Loucy (cell line): ENCODE results near the gene MARF1.
A peak's percentile ranks its signal among the peaks of the same experiment; 100 is the strongest.

Source experiments
- H2AFZ ChIP-seq: fragments of 200-600 bp; sonication (generic); 2 replicates; pipeline ENCODE4 v1.6.0; 2016; ENCODE audit warnings: antibody characterized with exemption, mild to moderate bottlenecking, low read length, moderate library complexity
- H3F3A ChIP-seq: fragments of 200-600 bp; 2 replicates; pipeline ENCODE4 v1.6.0; 2016; ENCODE audit warnings: antibody characterized with exemption, low read depth, mild to moderate bottlenecking
- H3K27me3 ChIP-seq: fragments of 200-600 bp; sonication (generic); 2 replicates; pipeline ENCODE4 v1.6.1; 2014; ENCODE audit warnings: low read length, mild to moderate bottlenecking; ENCODE audit not compliant: insufficient read depth, poor library complexity, severe bottlenecking
- H3K36me3 ChIP-seq: fragments of 200-600 bp; sonication (generic); 2 replicates; pipeline ENCODE4 v1.6.1; 2016; ENCODE audit warnings: low read length; ENCODE audit not compliant: insufficient read depth
- H3K4me1 ChIP-seq: fragments of 200-600 bp; sonication (generic); 2 replicates; pipeline ENCODE4 v1.5.1; 2014; ENCODE audit warnings: low read length, mild to moderate bottlenecking; ENCODE audit not compliant: insufficient read depth, poor library complexity, severe bottlenecking
- H3K4me2 ChIP-seq: fragments of 200-600 bp; sonication (generic); 2 replicates; pipeline ENCODE4 v1.6.0; 2014; ENCODE audit warnings: antibody characterized with exemption, low read length, low read depth, mild to moderate bottlenecking; ENCODE audit not compliant: poor library complexity, severe bottlenecking
- H3K4me3 ChIP-seq: fragments of 200-600 bp; sonication (generic); 2 replicates; pipeline ENCODE4 v1.5.1; 2014; ENCODE audit warnings: low read length, mild to moderate bottlenecking, mixed read lengths; ENCODE audit not compliant: poor library complexity, severe bottlenecking
- H3K79me2 ChIP-seq: fragments of 200-600 bp; sonication (generic); 2 replicates; pipeline ENCODE4 v1.6.1; 2014; ENCODE audit warnings: low read length; ENCODE audit not compliant: insufficient read depth
- H3K9ac ChIP-seq: fragments of 200-600 bp; sonication (generic); 2 replicates; pipeline ENCODE4 v1.6.0; 2014; ENCODE audit warnings: mild to moderate bottlenecking, low read depth, low read length, moderate library complexity; ENCODE audit not compliant: poor library complexity, severe bottlenecking
- H3K9me2 ChIP-seq: fragments of 200-600 bp; sonication (generic); replicated peaks from 2 replicates; pipeline ENCODE4 v1.6.1; 2016; ENCODE audit warnings: low read depth, low read length, mixed read lengths
- H3K9me3 ChIP-seq: fragments of 200-600 bp; sonication (generic); 2 replicates; pipeline ENCODE4 v1.6.1; 2014; ENCODE audit warnings: mild to moderate bottlenecking, antibody characterized with exemption, low read length, low read depth; ENCODE audit not compliant: insufficient read depth
- H4K20me1 ChIP-seq: fragments of 200-600 bp; sonication (generic); 2 replicates; pipeline ENCODE4 v1.6.0; 2014; ENCODE audit warnings: antibody characterized with exemption, low read length, mild to moderate bottlenecking; ENCODE audit not compliant: insufficient read depth, poor library complexity, severe bottlenecking
- CTCF ChIP-seq: fragments of 200-600 bp; sonication (generic); conservative IDR thresholded peaks from 2 replicates; pipeline ENCODE4 v1.5.1; 2014; ENCODE audit warnings: mild to moderate bottlenecking, antibody characterized with exemption, low read length
- EZH2phosphoT487 ChIP-seq: fragments of 200-600 bp; IDR thresholded peaks from 2 replicates; pipeline ENCODE4 v1.6.1; 2018; ENCODE audit warnings: antibody characterized with exemption, mild to moderate bottlenecking, moderate library complexity, borderline replicate concordance

Gene MARF1

DNA sequence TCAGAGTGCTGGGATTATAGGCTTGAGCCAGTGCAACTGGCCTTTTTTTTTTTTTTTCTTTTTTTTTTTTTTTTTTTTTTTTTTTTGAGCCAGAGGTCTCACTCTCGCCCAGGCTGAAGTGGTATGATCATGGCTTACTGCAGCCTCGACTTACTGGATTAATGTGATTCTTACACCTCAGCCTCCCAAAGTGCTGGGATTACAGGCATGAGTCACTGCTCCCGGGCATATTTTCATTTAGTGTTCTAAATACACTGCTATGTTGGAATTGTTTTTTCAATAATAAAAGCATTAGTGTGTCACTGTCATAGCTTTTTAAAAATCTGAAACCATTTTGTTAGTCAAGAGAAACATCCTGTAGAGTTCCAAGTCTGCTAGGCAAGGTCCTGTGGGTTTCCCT, 47.3 kb upstream of the MARF1 start:
- no peak overlapping the region for H2AFZ ChIP-seq

DNA sequence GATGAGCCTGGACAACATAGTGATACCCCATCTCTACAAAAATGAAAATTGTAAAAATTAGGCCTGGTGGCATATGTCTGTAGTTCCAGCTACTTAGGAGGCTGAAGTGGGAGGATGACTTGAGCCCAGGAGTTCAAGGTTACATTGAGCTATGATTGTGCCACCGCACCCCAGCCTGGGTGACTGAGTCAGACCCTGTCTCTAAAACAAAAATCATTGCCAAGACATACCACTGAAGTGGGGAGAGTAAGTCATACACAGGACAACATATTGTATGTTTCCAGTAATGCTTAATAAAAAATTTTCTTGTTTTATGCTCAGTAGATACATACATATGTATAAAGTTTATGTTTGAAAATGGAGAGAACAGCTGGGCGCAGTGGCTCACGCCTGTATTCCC, 46.3 kb upstream of the MARF1 start:
- Histone ChIP-seq H3K36me3 (peaks cover 79% of the 10 kb centered on the region; the same call in 1 of the 2 replicates), H3K27me3 (no peaks in the 10 kb centered on the region), H3K4me3 (no peak overlapping the region), H3K9me3 (no peaks in the 10 kb centered on the region), H4K20me1 (no peaks in the 10 kb centered on the region), H2AFZ (no peak overlapping the region), H3K9ac (no peak overlapping the region), H3K4me2 (no peak overlapping the region), H3K9me2 (no peaks in the 10 kb centered on the region), H3F3A (no peaks in the 10 kb centered on the region), H3K79me2 (no peaks in the 10 kb centered on the region), H3K4me1 (no peaks in the 10 kb centered on the region)
- no peak for TF ChIP-seq CTCF
- no peak for TF ChIP-seq EZH2phosphoT487

More for the DNA sequence above, 47.3 kb upstream of the MARF1 start:
- Histone ChIP-seq H3K9me2 (no peaks in the 10 kb centered on the region), H3K4me1 (no peaks in the 10 kb centered on the region), H3K9me3 (no peaks in the 10 kb centered on the region), H4K20me1 (no peaks in the 10 kb centered on the region), H3K27me3 (no peaks in the 10 kb centered on the region), H3K4me3 (no peak overlapping the region), H3F3A (no peaks in the 10 kb centered on the region), H3K79me2 (no peaks in the 10 kb centered on the region), H3K9ac (no peak overlapping the region), H3K4me2 (no peak overlapping the region), H3K36me3 (peaks cover 78% of the 10 kb centered on the region; the same call in 1 of the 2 replicates)
- TF ChIP-seq EZH2phosphoT487: no peak
- no peak for TF ChIP-seq CTCF

- Histone ChIP-seq H3K36me3 (peaks cover 64% of the 10 kb centered on the region; the same call in 1 of the 2 replicates), H2AFZ (no peak overlapping the region), H3K4me3 (no peak overlapping the region), H3K9me3 (no peaks in the 10 kb centered on the region), H4K20me1 (peaks cover 3% of the 10 kb centered on the region), H3K4me1 (no peaks in the 10 kb centered on the region), H3K27me3 (no peaks in the 10 kb centered on the region), H3K9ac (no peak overlapping the region), H3K79me2 (no peaks in the 10 kb centered on the region), H3K4me2 (no peak overlapping the region), H3K9me2 (no peaks in the 10 kb centered on the region), H3F3A (no peaks in the 10 kb centered on the region)
- no peak for TF ChIP-seq EZH2phosphoT487
These were observed 43.3 kb upstream of the MARF1 start for GRCh38 chr16:15686287-15686686.

DNA sequence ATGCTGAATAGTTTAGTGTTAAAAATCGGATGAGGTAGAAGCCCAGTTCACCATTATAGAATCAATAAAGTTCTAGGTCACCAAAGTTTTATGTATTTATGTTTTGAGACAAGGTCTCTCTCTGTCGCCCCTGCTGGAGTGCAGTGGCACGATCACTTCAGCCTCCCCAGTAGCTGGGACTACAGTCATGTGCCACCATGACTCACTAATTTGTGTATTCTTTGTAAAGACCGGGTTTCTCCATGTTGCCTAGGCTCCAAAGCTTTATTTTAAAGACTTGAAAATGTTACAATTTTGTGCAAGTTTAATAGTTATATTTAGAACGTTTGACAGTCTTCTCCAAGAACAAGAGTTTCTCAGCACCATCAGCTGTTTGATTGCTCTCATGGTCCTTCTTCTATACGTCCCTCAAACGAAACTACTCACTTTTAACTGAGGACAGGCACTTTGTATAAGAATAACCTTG, 39.2 kb upstream of the MARF1 start:
- H3K9ac ChIP-seq: no peak overlapping the region
- no peaks in the 10 kb centered on the region for H3K9me2 ChIP-seq
- no peaks in the 10 kb centered on the region for H3F3A ChIP-seq
- H2AFZ ChIP-seq: no peak overlapping the region
- H3K4me2 ChIP-seq: no peak overlapping the region
- H3K79me2 ChIP-seq: no peaks in the 10 kb centered on the region
- H4K20me1 ChIP-seq: peaks cover 3% of the 10 kb centered on the region
- no peaks in the 10 kb centered on the region for H3K9me3 ChIP-seq
- no peaks in the 10 kb centered on the region for H3K4me1 ChIP-seq
- peaks cover 54% of the 10 kb centered on the region; the same call in 1 of the 2 replicates for H3K36me3 ChIP-seq
- no peaks in the 10 kb centered on the region for H3K27me3 ChIP-seq
- H3K4me3 ChIP-seq: no peak overlapping the region
- TF ChIP-seq CTCF: peak; percentile 37; the same call in 1 of the 2 replicates
- no peak for TF ChIP-seq EZH2phosphoT487
